K562 (cell line): ENCODE measurements around the gene HIGD1C. TPM values are rescaled to one million over a fixed set of nuclear protein-coding genes. Genes with fewer than 3 reads are reported as not detected.
A peak's percentile ranks its signal among the peaks of the same experiment; 100 is the strongest.
"Not testable (repeated sequence)": the region's sequence is repeated elsewhere in the genome, so short reads cannot be mapped to it uniquely, and the experiment has no call there.

Experiments used
- ATAC-seq: fragments of 200-7000 bp; cut with Tn5 transposase; 3 replicates; pipeline ENCODE4 v1.9.1; 2020; ENCODE audit warnings: moderate library complexity
- BruUV-seq: library from RNA; stranded (reverse); fragments of 400-500 nt; replicated peaks from 2 replicates; lab custom pipeline; 2021; lab: Mats Ljungman, UMichigan
- CTCF ChIA-PET: fragments of 300-600 bp; formaldehyde crosslinking; extraction: SDS; loops from one replicate; lab custom pipeline; 2021; ENCODE audit warnings: low intra/inter-chr PET ratio; lab: Yijun Ruan, JAX
- POLR2A ChIA-PET: fragments of 300-600, 350-650 bp; sonication (Branson Sonifier 250); formaldehyde crosslinking; extraction: SDS; loops from one replicate; lab custom pipeline; 2021; ENCODE audit warnings: antibody characterized with exemption, inconsistent platforms; lab: Yijun Ruan, JAX
- DNase-seq, 4 experiments: peaks; one replicate each; pipeline versions ENCODE4 v3.0.0 to v3.0.0-alpha.2; 2011 to 2018; ENCODE audit warnings: low spot score in 3 of 4, mixed read lengths in 3 of 4; ENCODE audit errors: extremely low read depth in 1 of 4
- FAIRE-seq: peaks from 2 replicates; lab custom pipeline; 2011; peaks lifted over from hg19 to GRCh38; lab: Jason Lieb, UNC
- H2AFZ ChIP-seq: 2 replicates; pipeline ENCODE4 v1.6.0; 2011; ENCODE audit warnings: low read depth, low read length, control low read depth, inconsistent platforms
- H3K27ac ChIP-seq: fragments of 200-600 bp; 3 replicates; pipeline ENCODE4 v1.8.0; 2011; ENCODE audit warnings: low read depth, mild to moderate bottlenecking, control low read depth, inconsistent platforms, low read length, moderate library complexity, mixed read lengths; ENCODE audit errors: extremely low read depth
- H3K27me3 ChIP-seq, 2 experiments: fragments of 300-600 bp in 1 of 2; 2 replicates in 1 of 2; 3 replicates in 1 of 2; pipeline versions ENCODE4 v1.6.0 to v1.8.0; 2011; ENCODE audit warnings: inconsistent platforms in 2 of 2, low read length in 2 of 2, mild to moderate bottlenecking in 1 of 2, mixed read lengths in 1 of 2, moderate library complexity in 1 of 2; ENCODE audit not compliant: control insufficient read depth in 2 of 2, insufficient read depth in 2 of 2
- H3K36me3 ChIP-seq: fragments of 300-600 bp; 3 replicates; pipeline ENCODE4 v1.8.0; 2011; ENCODE audit warnings: mild to moderate bottlenecking, low read length, inconsistent platforms; ENCODE audit not compliant: control insufficient read depth, insufficient read depth
- H3K4me1 ChIP-seq, 2 experiments: fragments of 200-600 bp in 1 of 2; replicated peaks in 1 of 2; 2 replicates in 1 of 2; 3 replicates in 1 of 2; pipeline versions ENCODE4 v1.5.1 to v1.8.0; 2011; ENCODE audit warnings: inconsistent platforms in 2 of 2, low read length in 2 of 2, mild to moderate bottlenecking in 1 of 2, mixed read lengths in 1 of 2, moderate library complexity in 1 of 2; ENCODE audit not compliant: control insufficient read depth in 2 of 2, insufficient read depth in 2 of 2
- H3K4me2 ChIP-seq: 2 replicates; pipeline ENCODE4 v1.6.1; 2011; ENCODE audit warnings: low read length, control low read depth, inconsistent platforms, mixed read lengths; ENCODE audit not compliant: insufficient read depth
- H3K4me3 ChIP-seq: fragments of 200-600 bp; sonication (generic), shearing (Covaris generic); 2 replicates; pipeline ENCODE4 v1.5.1; 2016; ENCODE audit warnings: control low read depth, inconsistent platforms
- H3K79me2 ChIP-seq: fragments of 200-600 bp; 3 replicates; pipeline ENCODE4 v1.8.0; 2011; ENCODE audit warnings: low read length, inconsistent platforms; ENCODE audit not compliant: control insufficient read depth, insufficient read depth
- H3K9ac ChIP-seq, 2 experiments: 2 replicates each; pipeline versions ENCODE4 v1.6.0 to v1.6.1; 2011; ENCODE audit warnings: low read depth in 2 of 2, low read length in 2 of 2, control low read depth in 1 of 2, inconsistent platforms in 1 of 2, mild to moderate bottlenecking in 1 of 2, mixed read lengths in 1 of 2; ENCODE audit not compliant: insufficient read depth in 1 of 2
- H3K9me1 ChIP-seq: one replicate; pipeline ENCODE4 v1.6.0; 2011; ENCODE audit warnings: inconsistent platforms, mild to moderate bottlenecking, low read length, moderate library complexity; ENCODE audit not compliant: control insufficient read depth, insufficient read depth
- H3K9me3 ChIP-seq: replicated peaks from 2 replicates; pipeline ENCODE4 v1.5.1; 2011; ENCODE audit warnings: low read depth, low read length, inconsistent platforms; ENCODE audit not compliant: control insufficient read depth, insufficient read depth
- H4K20me1 ChIP-seq: replicated peaks from 2 replicates; pipeline ENCODE4 v1.6.1; 2011; ENCODE audit warnings: low read length, inconsistent platforms, mixed read lengths; ENCODE audit not compliant: control insufficient read depth, insufficient read depth
- BCL6 ChIP-seq: fragments of 250-450 bp; sonication (Bioruptor Pico); IDR thresholded peaks from 2 replicates; pipeline ENCODE4 v1.4.0; 2020
- FOXJ2 ChIP-seq: fragments of 200-800 bp; sonication (Bioruptor generic); IDR thresholded peaks from 2 replicates; pipeline ENCODE4 v1.6.1; 2016; ENCODE audit warnings: missing genetic modification characterization, missing compliant biosample characterization
- NEUROD1 ChIP-seq: fragments of 150-350 bp; IDR thresholded peaks from 2 replicates; pipeline ENCODE4 v1.6.1; 2014; ENCODE audit warnings: borderline replicate concordance, low read length, low read depth; ENCODE audit not compliant: partially characterized antibody
- SMARCA5 ChIP-seq: fragments of 450-650 bp; IDR thresholded peaks from 2 replicates; pipeline ENCODE4 v1.6.1; 2016
- WGBS: fragments of 100-300 bp; shearing (Covaris generic); methylation state at CpG from one replicate; pipeline ENCODE4 v1.1.6; 2016; ENCODE audit warnings: low coverage, mixed read lengths; ENCODE audit not compliant: insufficient coverage; ENCODE audit errors: missing lambda C conversion rate; 5-methylcytosine and 5-hydroxymethylcytosine counted together
- in situ Hi-C: fragments of 300-500 bp; cut with MboI; formaldehyde crosslinking; loops from 4 replicates; pipeline ENCODE4 v1.15.0; 2018; ENCODE audit warnings: inconsistent platforms, mixed read lengths
- intact Hi-C: fragments of 100-400 bp; cut with micrococcal nuclease; formaldehyde crosslinking; loops from 2 replicates; pipeline ENCODE4 v1.14.2; 2022
- polyA plus RNA-seq, 8 experiments: library from polyadenylated mRNA; depleted of rRNA in 4 of 8; stranded (reverse) in 5 of 8; unstranded in 3 of 8; fragments of >200 nt; fragmentation: Nextera tagmentation in 2 of 8; fragmentation: Illumina TruSeq in 1 of 8; extraction: Ambion mirVana in 2 of 8; extraction: Trizol in 1 of 8; gene quantifications; 2 replicates each; pipeline versions ENCODE4 v1.2.1 to v1.2.3, GENCODE V29; 2011 to 2014; ENCODE audit warnings: inconsistent platforms in 1 of 8, missing spikeins in 1 of 8
- total RNA-seq, 7 experiments: library from RNA; depleted of rRNA in 6 of 7; stranded (reverse); fragments of >200 nt in 6 of 7; fragmentation: Illumina TruSeq in 2 of 7; extraction: Trizol in 2 of 7; gene quantifications; 2 replicates each; pipeline versions ENCODE4 v1.2.1 to v1.2.3, GENCODE V29; 2011 to 2021; ENCODE audit warnings: low replicate concordance in 1 of 7
- TF ChIP-seq, protein P1 (sequence below), 3 experiments: IDR thresholded peaks in 2 of 3; conservative IDR thresholded peaks in 1 of 3; 2 replicates each; pipeline ENCODE4 v1.5.1; 2011 to 2012; ENCODE audit warnings: low read length in 3 of 3, mild to moderate bottlenecking in 3 of 3, control low read depth in 2 of 3, improper control_type of control experiment in 1 of 3, inconsistent platforms in 1 of 3, low read depth in 1 of 3, mixed read lengths in 1 of 3, moderate library complexity in 1 of 3; ENCODE audit not compliant: insufficient read depth in 2 of 3

HIGD1C gene
- total and polyA plus RNA-seq, 9 of the 15 experiments (the other 6 are each of a cell fraction or from before 2014, with no cell fraction given), result not detected

DNA sequence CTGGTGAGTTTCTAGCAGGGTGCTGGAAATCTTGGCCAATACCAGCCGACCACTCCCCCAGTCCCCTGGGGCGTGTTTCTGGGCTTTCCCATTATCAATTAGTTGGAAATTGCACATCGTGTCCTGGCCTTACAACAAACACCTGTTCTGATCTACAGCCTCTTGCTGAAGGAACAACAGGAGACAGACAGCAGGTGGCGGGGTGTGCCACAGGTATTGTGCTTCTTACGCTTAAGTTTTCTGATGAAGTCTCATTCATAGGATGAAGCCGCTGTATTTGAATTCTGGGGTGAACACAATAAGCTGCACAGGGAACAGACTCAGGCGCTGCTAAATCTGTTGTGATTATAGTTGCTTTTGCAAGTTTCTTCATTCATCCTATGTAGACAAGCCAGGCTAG lies 703 bp downstream of the HIGD1C start (continued):
- no peak for TF ChIP-seq NEUROD1
- no peak for TF ChIP-seq SMARCA5
- TF ChIP-seq, protein P1, sequence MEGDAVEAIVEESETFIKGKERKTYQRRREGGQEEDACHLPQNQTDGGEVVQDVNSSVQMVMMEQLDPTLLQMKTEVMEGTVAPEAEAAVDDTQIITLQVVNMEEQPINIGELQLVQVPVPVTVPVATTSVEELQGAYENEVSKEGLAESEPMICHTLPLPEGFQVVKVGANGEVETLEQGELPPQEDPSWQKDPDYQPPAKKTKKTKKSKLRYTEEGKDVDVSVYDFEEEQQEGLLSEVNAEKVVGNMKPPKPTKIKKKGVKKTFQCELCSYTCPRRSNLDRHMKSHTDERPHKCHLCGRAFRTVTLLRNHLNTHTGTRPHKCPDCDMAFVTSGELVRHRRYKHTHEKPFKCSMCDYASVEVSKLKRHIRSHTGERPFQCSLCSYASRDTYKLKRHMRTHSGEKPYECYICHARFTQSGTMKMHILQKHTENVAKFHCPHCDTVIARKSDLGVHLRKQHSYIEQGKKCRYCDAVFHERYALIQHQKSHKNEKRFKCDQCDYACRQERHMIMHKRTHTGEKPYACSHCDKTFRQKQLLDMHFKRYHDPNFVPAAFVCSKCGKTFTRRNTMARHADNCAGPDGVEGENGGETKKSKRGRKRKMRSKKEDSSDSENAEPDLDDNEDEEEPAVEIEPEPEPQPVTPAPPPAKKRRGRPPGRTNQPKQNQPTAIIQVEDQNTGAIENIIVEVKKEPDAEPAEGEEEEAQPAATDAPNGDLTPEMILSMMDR (IDR thresholded peaks at IDR 0.05 in 2 of 3, conservative IDR thresholded peaks at IDR 0.05 in 1 of 3; ENCODE audit: insufficient read depth in 2 of 3, low read depth in 1 of 3, low read length in 3 of 3), result 0 out of 6 replicates have a peak, but pooled peaks of 1 of the 3 experiments have one; percentile 3
- no peak for TF ChIP-seq FOXJ2
- no peak for TF ChIP-seq BCL6 (CRISPR knock-in tag)

DNA sequence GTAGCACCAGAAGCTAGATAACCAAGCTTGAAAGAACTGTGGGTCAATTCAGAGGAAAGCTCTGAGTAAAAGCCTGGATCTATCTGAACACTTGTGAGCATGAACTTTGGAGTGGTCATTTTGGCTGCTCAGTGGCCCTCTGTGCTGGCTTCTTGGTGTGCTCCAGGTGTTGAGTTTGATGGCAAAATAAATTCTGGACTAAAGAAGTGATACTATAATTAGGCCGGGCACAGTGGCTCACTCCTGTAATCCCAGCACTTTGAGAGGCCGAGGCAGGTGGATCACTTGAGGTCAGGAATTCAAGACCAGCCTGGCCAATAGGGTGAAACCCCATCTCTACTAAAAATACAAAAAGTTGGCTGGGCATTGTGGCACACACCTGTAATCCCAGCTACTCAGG lies 2.4 kb downstream of the HIGD1C start:
- intact Hi-C loops, H3K9me3 ChIP-seq, H4K20me1 ChIP-seq, CTCF ChIA-PET, in situ Hi-C loops, BruUV-seq, FAIRE-seq, H3K79me2 ChIP-seq, H3K27me3 ChIP-seq, H3K36me3 ChIP-seq, H3K27ac ChIP-seq, ATAC-seq, H3K4me3 ChIP-seq, H3K9ac ChIP-seq, DNase-seq, H3K4me1 ChIP-seq, H3K9me1 ChIP-seq, H2AFZ ChIP-seq, H3K4me2 ChIP-seq: not testable (repeated sequence)
- POLR2A ChIA-PET, result interaction anchor here (1.4 kb wide), 1 partner anchor 32 kb away, joined by 3 read pairs; no protein-coding TSS in a partner anchor
- 64% methylated on average over 2 of the region's 2 CpGs for whole genome bisulfite sequencing
